Measurements from ENCODE around the gene KBTBD7.

GRCh38 chr13:41199526-41199925 lies 5.2 kb upstream of the KBTBD7 start:
- TF ChIP-seq CTCF (IDR thresholded peaks at IDR 0.05) (no peak), POLR2A (IDR thresholded peaks at IDR 0.05) (no peak), POLR2AphosphoS5 (IDR thresholded peaks at IDR 0.05) (no peak)
